AG04450 (cell line): Measurements from ENCODE around the gene GNAL. TPM values are rescaled to one million over a fixed set of nuclear protein-coding genes. Genes with fewer than 3 reads are reported as not detected.

Source experiments
- CTCF ChIA-PET: fragments of 300-600, 350-600 bp; formaldehyde crosslinking; extraction: SDS; loops from one replicate; lab custom pipeline; 2022; ENCODE audit warnings: antibody characterized with exemption, inconsistent platforms; lab: Charles Lee
- POLR2A ChIA-PET: fragments of 350-600 bp; formaldehyde crosslinking; extraction: SDS; loops from one replicate; lab custom pipeline; 2021; ENCODE audit warnings: antibody characterized with exemption, inconsistent platforms; lab: Yijun Ruan, JAX
- DNase-seq: peaks from one replicate; pipeline ENCODE4 v3.0.0-alpha.2; 2011; ENCODE audit warnings: low read depth, low spot score
- H3K27ac ChIP-seq: one replicate; pipeline ENCODE4 v1.5.1; 2012; ENCODE audit warnings: low read depth, low read length, control low read depth
- H3K27me3 ChIP-seq: one replicate; pipeline ENCODE4 v1.6.0; 2012; ENCODE audit warnings: low read length; ENCODE audit not compliant: control insufficient read depth, insufficient read depth
- H3K4me3 ChIP-seq: 2 replicates; pipeline ENCODE4 v1.5.1; 2011; ENCODE audit warnings: mild to moderate bottlenecking, low read depth, low read length, control low read depth
- H3K9me3 ChIP-seq: 2 replicates; pipeline ENCODE4 v1.5.1; 2012; ENCODE audit warnings: low read length; ENCODE audit not compliant: control insufficient read depth, insufficient read depth
- CTCF ChIP-seq: IDR thresholded peaks from 2 replicates; pipeline ENCODE4 v1.5.1; 2011; ENCODE audit warnings: low read depth, low read length, control low read depth, inconsistent platforms
- polyA plus RNA-seq: library from polyadenylated mRNA; depleted of rRNA; stranded (reverse); fragments of >200 nt; gene quantifications from 2 replicates; pipeline ENCODE4 v1.2.3, GENCODE V29; 2011

The GNAL gene
- polyA plus RNA-seq, 1 experiment: 0.51 TPM

GRCh38 chr18:11665146-11665545, 23.9 kb upstream of the GNAL start:
- H3K9me3 ChIP-seq: no peaks in the 10 kb centered on the region
- no peak overlapping the region for H3K4me3 ChIP-seq
- CTCF ChIA-PET: interaction anchor here (1.7 kb wide), 1 partner anchor 10 kb away, joined by 10 read pairs; no protein-coding TSS in a partner anchor
- no peak for TF ChIP-seq CTCF
- no peaks in the 10 kb centered on the region for H3K27me3 ChIP-seq
- POLR2A ChIA-PET: no interaction called here
- DNase-seq: no peak
- no peak overlapping the region for H3K27ac ChIP-seq

GRCh38 chr18:11665587-11665986, 23.5 kb upstream of the GNAL start:
- H3K4me3 ChIP-seq: no peak overlapping the region
- CTCF ChIA-PET: interaction anchor here (1.7 kb wide), 1 partner anchor 10 kb away, joined by 10 read pairs; no protein-coding TSS in a partner anchor
- no peak for DNase-seq
- H3K27ac ChIP-seq: no peak overlapping the region
- no peak for TF ChIP-seq CTCF
- no peaks in the 10 kb centered on the region for H3K27me3 ChIP-seq
- POLR2A ChIA-PET: no interaction called here
- H3K9me3 ChIP-seq: no peaks in the 10 kb centered on the region

- CTCF ChIA-PET: interaction anchor here (1.7 kb wide), 1 partner anchor 11 kb away, joined by 10 read pairs; no protein-coding TSS in a partner anchor
Measured at GRCh38 chr18:11666176-11666575, 22.9 kb upstream of the GNAL start.

GRCh38 chr18:11666831-11667230, 22.2 kb upstream of the GNAL start:
- Histone ChIP-seq H3K9me3 (no peaks in the 10 kb centered on the region), H3K27ac (no peak overlapping the region), H3K27me3 (no peaks in the 10 kb centered on the region), H3K4me3 (no peak overlapping the region)
- ChIA-PET CTCF (interaction anchor here (1.4 kb wide), 1 partner anchor 12 kb away, joined by 6 read pairs; no protein-coding TSS in a partner anchor), POLR2A (no interaction called here)
- no peak for TF ChIP-seq CTCF
- no peak for DNase-seq

More at GRCh38 chr18:11666176-11666575, 22.9 kb upstream of the GNAL start:
- Histone ChIP-seq H3K27me3 (no peaks in the 10 kb centered on the region), H3K27ac (no peak overlapping the region), H3K9me3 (no peaks in the 10 kb centered on the region), H3K4me3 (no peak overlapping the region)
- TF ChIP-seq CTCF: no peak
- DNase-seq: no peak
- POLR2A ChIA-PET: no interaction called here

GRCh38 chr18:11667578-11667977, 21.5 kb upstream of the GNAL start:
- TF ChIP-seq CTCF: no peak
- no peak overlapping the region for H3K27ac ChIP-seq
- DNase-seq: no peak
- no peak overlapping the region for H3K4me3 ChIP-seq
- CTCF ChIA-PET: interaction anchor here (1.4 kb wide), 1 partner anchor 12 kb away, joined by 6 read pairs; no protein-coding TSS in a partner anchor
- POLR2A ChIA-PET: no interaction called here
- no peaks in the 10 kb centered on the region for H3K9me3 ChIP-seq
- no peaks in the 10 kb centered on the region for H3K27me3 ChIP-seq
